ENCODE measurements around the gene PI4KA.
"Not testable (repeated sequence)": the region's sequence is repeated elsewhere in the genome, so short reads cannot be mapped to it uniquely, and the experiment has no call there.

The PI4KA gene

GRCh38 chr22:20690586-20691317 is 167.9 kb downstream of the PI4KA start:
- DNase-seq (ENCODE audit: low spot score) = not testable (repeated sequence)

DNA sequence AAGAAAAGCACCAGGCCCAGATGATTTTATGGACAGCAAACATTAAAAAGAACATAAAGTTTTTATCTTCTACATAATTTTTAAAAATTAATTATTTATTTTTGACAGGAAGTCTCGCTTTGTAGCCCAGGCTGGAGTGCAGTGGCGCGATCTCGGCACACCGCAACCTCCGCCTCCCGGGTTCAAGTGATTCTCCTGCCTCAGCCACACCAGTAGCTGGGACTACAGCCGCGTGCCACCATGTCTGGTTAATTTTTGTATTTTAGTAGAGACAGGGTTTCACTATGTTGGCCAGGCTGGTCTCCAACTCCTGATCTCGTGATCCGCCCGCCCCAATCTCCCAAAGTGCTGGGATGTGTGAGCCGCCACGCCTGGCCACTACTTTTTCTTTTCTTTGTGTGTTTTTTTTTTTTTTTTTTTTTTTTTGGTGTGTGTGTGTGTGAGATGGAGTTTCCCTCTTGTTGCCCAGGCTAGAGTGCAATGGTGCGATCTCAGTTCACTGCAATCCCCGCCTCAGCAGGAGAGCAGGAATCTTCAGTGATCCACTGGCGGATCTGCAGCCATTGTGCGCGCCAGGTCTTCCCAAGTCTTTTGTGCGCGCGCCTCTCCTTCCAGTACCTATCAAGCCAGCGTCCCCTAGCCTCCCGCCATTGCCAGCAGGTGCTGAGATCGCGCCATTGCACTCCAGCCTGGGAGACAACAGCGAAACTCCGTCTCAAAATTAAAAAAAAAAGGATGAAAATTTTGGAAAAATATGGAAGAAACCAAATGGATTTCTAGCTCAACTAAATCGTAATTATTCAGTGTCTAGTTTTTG is 171.0 kb downstream of the PI4KA start:
- DNase-seq (ENCODE audit: low spot score) = not testable (repeated sequence)

DNA sequence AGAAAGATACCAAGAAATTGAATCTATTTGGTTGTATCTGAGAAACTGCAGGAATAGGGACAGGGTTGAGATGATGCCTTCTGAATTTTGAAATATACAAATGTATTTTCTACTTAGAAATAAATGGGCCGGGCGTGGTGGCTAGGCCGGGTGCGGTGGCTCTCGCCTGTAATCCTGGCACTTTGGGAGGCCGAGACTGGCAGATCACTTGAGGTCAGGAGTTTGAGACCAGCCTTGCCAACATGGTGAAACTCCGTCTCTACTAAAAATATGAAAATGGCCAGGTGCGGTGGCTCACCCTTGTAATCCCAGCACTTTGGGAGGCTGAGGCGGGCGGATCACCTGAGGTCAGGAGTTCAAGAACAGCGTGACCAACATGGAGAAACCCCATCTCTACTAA is 172.8 kb downstream of the PI4KA start:
- not testable (repeated sequence) for DNase-seq (ENCODE audit: low spot score)

GRCh38 chr22:20678792-20679435 is 179.7 kb downstream of the PI4KA start:
- not testable (repeated sequence) for DNase-seq (ENCODE audit: low spot score)

DNA sequence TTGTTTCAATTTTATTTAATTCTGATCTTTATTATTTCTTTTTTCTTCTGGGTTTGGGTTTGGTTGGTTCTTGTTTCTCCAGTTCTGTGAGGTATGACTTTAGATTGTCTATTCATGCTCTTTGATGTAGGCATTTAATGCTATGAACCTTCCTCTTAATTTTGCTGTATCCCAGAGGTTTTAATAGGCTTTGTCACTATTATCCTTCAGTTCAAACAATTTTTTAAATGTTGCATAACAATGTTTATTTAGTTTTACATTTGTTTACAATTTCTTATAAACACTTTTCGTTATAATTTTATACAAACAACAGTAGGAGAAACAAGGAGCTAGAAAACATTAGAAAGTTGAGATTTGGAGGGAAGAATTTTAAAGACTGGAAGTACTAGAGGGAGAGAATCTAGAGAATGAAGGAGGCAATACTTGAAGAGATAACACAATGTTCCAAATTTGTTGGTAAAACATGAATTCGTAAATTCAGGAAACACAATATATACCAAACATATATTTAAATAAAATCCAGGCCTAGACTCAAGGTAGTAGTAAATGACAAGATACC is 180.8 kb downstream of the PI4KA start:
- no peak for DNase-seq (ENCODE audit: low spot score)

DNA sequence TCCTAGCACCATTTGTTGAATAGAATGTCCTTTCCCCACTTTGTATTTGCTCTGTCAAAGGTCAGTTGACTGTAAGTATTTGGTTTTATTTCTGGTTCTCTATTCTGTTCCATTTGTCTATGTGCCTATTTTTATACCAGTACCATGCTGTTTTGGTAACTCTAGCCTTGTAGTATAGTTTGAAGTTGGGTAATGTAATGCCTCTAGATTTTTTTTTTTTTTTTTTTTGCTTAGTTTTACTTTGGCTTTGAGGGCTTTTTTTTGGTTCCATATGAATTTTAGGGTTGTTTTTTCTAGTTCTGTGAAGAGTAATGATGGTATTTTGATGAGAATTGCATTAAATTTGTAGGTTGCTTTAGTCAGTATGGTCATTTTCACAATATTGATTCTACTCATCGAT is 183.0 kb downstream of the PI4KA start:
- not testable (repeated sequence) for DNase-seq (ENCODE audit: low spot score)

DNA sequence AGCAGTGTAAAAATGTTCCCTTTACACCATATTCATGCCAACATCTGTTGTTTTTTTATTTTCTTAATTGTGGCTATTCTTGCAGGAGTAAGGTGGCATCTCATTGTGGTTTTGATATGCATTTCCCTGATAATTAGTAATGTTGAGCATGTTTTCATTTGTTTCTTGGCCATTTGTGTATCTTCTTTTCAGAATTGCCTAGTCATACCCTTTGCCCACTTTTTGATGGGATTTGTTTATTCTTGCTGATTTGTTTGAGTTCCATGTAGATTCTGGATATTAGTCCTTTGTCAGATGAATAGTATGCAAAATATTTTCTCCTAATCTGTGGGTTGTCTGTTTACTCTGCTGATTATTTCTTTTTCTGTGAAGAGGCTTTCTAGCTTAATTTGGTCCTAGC is 183.6 kb downstream of the PI4KA start:
- no peak for DNase-seq (ENCODE audit: low spot score)

- DNase-seq (ENCODE audit: low spot score) = no peak
Observed at GRCh38 chr22:20673295-20674195, 185.1 kb downstream of the PI4KA start.

DNA sequence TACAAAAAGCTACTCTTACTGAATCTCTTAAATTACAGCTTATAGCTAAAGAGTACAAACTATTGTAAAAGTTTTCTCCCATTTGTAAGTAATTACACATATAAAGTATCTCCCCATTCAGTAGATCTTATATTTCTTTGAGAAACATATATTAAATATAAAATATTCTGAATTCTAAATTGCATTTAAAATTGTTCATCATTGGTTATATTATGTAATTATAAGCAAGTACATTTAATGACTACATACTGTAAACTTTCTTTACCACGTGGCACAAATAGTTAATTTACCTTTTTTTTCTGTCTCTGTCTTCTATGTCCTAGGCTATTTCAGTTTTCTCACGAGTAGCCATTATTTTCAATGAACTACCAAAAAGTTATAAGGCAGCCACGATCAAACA is 185.9 kb downstream of the PI4KA start:
- no peak for DNase-seq (ENCODE audit: low spot score)

DNA sequence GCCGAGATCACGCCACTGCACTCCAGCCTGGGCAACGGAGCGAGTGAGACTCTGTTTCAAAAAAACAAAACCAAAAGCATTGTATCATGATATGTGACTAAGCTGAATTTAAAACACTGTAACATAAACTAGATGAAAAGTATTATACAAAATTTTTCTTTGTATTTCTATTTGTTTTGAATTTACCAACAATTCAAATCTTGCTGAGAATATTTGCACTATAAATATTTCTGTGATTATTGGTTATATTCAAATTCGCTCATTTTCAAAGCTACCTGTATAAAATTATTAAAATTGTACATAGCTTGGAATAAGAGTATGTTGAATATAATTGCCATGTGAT is 186.6 kb downstream of the PI4KA start:
- no peak for DNase-seq (ENCODE audit: low spot score)

DNA sequence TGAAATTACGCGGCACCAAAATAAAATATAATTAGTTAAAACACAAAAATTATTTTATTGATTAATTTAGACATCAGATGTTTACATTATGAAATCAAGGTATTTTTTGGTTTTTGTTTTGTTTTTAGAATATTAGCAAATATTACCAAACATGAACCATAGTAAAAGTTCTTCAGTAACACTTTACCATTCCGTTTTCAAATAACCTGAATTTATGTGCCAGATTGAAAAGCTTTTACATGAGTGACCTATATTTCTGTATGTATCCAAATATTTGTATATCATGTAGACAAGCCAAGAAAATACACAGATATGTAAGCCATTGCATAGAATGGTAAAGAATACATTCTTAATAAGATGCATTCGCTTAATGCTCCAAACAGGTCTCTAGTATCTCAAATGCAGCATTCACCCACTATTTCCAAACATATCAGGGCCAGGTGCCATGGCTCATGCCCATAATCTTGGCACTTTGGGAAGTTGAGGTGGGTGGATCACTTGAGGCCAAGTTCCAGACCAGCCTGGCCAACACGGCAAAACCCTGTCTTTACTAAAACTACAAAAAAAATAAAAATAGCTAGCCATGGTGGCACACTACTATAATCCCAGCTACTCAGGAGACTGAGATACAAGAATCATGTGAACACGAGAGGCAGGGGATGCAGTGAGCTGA is 187.1 kb downstream of the PI4KA start:
- DNase-seq (ENCODE audit: low spot score) = no peak

- not testable (repeated sequence) for DNase-seq (ENCODE audit: low spot score)
Observed at GRCh38 chr22:20670457-20671261, 188.0 kb downstream of the PI4KA start.

DNA sequence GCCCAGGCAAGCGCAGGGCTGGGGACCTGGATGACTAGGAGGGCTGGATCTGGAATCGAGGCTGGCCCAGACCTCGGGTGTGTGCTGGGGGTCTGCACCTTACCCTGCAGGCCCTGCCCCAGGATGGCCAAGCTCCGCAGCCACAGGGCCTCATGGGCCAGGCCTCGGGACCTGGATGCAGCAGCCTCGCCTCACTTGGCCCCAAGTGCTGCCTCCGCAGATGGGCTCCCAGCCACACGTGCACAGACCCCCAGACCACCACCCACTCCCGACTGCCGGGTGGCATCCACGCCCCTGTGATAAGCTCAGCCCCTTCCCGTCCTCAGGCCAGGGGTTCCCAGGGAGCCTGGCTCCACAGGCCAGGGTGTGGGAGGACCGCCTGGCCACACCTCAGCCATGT is 188.7 kb downstream of the PI4KA start:
- not testable (repeated sequence) for DNase-seq (ENCODE audit: low spot score)

DNA sequence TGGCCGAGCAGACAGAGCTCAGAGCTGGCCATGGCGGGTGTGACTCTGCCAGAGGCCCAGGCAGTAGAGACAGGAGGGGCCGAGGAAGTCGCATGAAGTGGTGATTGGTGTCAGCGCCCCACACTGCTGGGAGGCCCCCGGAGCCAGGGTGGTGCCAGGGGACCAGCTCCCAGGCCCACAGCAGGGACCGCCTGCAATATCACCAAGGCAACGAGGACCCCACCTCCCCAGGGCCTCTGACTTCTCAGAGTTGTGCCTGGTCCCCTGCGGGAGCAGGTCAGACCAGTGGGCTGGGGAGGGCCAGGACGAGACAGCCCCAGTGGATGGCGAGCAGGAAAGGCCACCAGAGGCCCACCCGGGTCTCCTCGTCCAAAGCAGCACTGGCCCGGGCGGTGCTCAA is 189.1 kb downstream of the PI4KA start:
- not testable (repeated sequence) for DNase-seq (ENCODE audit: low spot score)

DNA sequence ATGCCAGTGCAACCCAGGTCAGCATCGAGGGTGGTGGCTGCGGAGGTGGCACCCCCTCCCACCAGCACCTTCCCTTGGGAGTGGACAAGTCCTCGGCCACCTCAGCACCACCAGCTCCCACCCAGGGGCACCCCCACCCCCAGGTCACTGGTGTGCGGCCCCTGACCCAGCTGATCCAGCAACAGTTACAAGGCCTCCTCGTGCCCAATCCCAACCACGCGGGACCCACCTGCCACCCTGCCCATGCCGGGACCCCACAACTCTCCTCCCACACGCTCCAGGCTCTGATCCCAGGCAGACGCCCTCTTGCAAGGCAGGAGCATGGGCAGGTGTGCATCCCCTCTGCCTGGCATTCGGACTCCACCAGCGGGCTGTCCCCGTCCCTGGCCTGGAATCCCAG is 189.8 kb downstream of the PI4KA start:
- DNase-seq (ENCODE audit: low spot score) = not testable (repeated sequence)

DNA sequence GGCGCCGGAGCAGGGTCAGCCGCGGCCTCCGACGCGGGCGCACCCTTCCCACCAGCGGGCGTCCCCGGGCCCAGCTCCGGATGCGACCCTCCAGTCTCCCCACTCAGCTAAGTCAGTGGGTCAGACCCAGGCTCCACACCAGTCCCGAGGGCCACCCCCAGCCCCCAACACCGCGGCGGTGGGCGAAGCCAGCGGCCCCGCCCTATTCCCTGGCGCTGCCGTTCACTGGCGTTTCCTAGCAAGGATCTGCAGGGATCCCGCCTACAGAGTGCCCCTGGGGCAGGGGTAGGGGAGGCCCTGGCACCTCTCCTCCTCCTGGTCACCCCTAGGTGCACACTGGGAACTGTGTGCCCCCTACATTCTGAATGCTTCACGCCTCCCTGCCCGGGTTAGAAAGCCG is 190.4 kb downstream of the PI4KA start:
- not testable (repeated sequence) for DNase-seq (ENCODE audit: low spot score)

DNA sequence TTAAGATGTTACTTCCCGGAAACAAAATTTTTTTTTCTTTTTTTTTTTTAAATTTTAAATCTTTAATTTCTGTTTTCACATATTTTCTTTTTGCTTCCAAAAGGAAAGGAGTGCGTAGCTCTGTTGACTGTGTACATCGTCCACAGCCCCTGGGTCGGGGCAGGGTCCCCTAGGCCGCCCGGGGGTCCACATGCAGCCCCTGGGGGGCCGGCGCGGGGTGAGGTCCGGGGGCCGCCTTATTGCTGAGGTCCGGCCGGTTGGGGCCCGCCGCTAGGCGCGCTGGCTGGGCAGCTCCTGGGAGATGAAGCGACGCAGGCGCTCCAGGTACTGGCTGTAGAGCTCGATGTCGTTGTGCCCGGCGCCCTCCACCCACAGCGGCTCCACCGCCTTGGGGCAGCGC is 191.1 kb downstream of the PI4KA start:
- not testable (repeated sequence) for DNase-seq (ENCODE audit: low spot score)

DNA sequence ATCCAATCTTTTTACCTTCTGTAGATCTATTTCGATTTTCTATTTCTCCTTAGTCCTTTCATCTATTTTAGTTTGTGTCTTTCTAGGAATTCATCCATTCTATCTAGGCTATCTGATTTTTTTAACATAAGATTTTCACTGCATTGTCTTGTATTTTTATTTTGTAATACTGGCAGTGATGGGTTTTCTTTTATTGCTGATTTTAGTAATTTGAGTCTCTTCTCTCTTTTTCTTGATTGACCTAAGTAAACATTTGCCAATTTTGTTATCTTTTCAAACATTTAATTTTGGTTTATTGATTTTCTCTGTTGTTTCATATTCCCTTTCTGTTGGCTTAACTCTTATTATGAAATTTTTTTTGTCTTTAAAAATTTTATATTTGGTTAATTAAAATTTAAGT is 192.1 kb downstream of the PI4KA start:
- DNase-seq (ENCODE audit: low spot score) = no peak

GRCh38 chr22:20664594-20664959 is 194.0 kb downstream of the PI4KA start:
- no peak for DNase-seq (ENCODE audit: low spot score)

DNA sequence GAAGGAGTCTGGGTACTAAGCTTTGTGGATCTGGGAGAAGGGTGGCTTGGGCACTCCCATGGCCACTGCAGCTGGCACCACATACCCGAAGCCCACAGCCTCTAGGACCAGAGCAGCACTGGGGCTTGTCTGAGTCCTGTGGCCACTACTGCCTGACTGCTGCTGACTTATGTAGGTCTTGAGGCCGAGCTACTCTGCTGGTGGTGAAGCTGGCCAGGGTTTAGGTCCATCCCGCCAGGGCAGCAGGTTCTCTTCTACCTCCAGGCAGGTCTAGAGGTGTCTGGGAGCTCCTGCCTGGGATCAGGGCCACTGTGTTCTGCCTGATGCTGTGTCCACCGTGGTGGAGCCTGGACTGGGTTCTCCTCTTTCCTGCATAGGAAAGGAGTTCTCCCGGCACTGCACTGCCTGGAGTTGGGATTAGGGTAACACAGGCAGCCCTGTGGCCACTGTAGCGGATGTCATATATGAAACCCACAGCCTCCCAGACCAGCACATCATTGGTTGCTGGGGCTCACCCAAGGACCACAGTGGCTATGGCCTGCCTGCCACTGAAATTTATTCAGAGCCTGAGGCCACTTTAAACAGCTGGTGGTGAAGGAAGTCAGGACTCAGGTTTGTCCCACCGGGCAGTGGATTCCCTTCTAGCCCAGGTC is 194.5 kb downstream of the PI4KA start:
- no peak for DNase-seq (ENCODE audit: low spot score)
